ENCODE results near the gene UVRAG. TPM values are rescaled to one million over a fixed set of nuclear protein-coding genes. Genes with fewer than 3 reads are reported as not detected.

Gene UVRAG
- total RNA-seq, 1 donor from 2014 or later, result 15.1 TPM

DNA sequence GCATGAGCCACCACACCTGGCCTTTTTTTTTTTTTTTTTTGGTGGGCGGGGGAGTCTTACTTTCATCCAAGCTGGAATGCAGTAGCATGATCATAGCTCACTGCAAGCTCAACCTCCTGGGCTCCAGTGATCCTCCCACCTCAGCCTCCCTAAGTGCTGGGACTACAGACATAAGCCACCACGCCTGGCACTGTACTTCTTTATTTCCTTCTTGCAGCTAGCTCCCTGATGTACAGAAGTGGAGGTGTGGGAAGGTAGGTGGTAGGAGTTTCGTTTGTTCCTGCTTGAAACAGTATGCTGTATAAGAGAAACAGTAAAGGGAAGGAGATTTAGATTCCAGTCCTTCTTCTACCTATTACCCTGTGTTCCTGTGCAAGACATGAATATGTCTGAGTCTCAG is 319.2 kb downstream of the UVRAG start:
- ATAC-seq (no peak), DNase-seq (ENCODE audit: missing footprints) (no peak)
- intact Hi-C loops (cut with DNase I), result no loop called here

DNA sequence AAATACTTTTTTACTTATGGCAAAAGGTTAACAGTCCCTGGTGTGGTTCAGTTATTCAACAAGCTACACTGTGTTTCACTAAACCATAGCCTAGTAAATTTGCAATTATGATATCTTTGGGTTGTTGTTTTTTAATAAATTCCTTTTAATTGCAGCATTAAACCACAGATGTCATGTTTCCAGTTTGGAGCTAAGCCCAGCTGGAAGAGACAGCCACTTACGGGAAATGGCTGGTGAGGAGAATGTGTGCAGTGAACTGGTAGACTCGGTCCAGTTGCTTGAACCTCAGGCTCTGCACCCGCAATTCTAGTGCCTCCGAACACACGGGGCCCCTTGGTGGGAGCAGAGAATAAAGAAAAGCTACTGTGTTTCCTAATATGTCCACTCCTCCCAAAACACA is 320.5 kb downstream of the UVRAG start:
- intact Hi-C loops (cut with DNase I), result no loop called here
- ATAC-seq (no peak), DNase-seq (ENCODE audit: missing footprints) (no peak)

DNA sequence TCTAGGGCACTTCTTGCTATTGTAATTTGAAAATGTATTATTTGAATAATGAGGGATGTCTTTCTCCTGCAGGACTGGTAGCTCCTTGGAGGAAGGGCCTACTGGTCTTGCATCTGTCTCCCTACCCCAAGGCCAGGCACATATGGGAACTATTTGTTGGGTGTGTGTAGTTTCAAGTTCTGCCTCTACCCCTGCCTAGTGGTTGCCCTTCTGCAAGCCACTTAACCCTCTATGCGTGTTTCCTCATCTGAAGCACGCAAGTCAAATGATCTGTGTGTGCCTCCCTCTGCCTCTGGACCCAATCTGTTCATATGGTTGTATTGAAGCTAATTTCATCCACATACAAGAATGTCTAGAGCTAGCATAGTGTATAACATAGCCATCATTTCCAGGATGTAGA is 324.3 kb downstream of the UVRAG start:
- no peak for DNase-seq (ENCODE audit: missing footprints)
- intact Hi-C loops (cut with DNase I), result no loop called here
- no peak for ATAC-seq

DNA sequence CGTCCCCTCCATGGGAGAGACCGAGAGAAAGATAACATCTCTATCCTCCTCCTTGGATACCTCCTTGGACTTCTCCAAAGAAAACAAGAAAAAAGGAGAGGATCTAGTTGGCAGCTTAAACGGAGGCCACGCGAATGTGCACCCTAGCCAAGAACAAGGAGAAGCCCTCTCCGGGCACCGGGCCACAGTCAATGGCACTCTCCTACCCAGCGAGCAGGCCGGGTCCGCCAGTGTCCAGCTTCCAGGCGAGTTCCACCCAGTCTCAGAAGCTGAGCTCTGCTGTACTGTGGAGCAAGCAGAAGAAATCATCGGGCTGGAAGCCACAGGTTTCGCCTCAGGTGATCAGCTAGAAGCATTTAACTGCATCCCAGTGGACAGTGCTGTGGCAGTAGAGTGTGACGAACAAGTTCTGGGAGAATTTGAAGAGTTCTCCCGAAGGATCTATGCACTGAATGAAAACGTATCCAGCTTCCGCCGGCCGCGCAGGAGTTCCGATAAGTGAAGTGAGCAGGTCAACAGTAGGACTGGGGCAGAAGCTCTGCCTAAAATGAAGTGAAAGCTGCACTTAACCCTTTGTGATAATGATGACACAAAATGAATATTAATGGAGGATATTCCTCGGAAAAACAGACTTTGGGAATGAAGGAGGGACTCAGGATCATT is 326.0 kb downstream of the UVRAG start:
- intact Hi-C loops (cut with DNase I), result no loop called here
- DNase-seq (ENCODE audit: missing footprints), result peak; percentile 78
- peak; percentile 79 for ATAC-seq

DNA sequence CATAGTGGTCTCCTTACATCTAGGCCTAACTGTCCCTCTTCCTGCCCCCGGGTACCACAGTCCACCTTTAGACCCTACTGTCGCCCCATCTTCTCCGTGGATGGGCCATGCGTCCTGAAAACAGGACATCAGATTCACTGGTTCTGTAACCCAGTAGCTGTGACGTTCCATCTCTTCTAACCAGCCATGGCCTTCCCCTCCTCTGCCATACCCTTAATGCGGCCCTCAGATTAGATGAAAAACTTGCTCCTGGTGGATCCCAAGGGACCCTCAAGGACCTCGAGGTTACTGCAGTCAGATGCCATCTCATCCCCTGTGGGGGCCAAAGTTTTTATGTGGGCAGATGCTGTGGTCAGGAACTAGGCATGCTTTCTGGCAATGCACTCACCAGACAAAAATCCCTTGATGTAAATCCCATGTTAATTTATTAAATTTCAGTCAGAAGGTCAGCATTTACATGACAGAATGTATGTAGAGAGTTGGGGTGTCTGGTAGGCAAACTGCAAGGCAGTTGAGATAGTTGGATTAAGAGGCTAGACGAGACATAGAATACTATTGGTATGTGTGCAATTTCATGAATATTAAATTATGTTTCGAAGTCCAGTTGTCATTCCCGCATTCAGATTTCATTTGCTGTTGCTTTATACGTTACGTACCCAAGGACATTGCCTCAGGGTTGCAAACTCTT is 327.0 kb downstream of the UVRAG start:
- intact Hi-C loops (cut with DNase I), result no loop called here
- DNase-seq (ENCODE audit: missing footprints) (no peak), ATAC-seq (no peak)

DNA sequence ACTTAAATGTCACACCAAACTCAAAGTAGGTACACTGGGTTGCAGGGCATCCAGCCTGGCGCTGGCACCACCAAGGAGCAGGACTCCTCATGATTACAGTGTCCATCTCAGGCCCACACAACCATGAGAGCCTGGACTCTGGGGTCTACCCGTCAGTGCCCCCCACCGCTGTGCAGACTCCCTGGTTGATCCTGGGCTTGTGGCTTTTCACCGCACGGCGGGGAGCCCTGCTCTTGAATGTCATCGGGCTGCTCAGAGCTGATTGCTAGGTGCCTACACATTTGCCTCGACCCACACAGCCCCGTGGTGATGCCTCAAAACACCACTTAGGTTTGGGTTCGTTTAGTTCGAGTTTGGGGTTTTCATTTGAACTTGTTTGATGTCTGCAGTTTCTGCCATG is 328.3 kb downstream of the UVRAG start:
- no peak for ATAC-seq
- no peak for DNase-seq (ENCODE audit: missing footprints)
- intact Hi-C loops (cut with DNase I), result no loop called here

DNA sequence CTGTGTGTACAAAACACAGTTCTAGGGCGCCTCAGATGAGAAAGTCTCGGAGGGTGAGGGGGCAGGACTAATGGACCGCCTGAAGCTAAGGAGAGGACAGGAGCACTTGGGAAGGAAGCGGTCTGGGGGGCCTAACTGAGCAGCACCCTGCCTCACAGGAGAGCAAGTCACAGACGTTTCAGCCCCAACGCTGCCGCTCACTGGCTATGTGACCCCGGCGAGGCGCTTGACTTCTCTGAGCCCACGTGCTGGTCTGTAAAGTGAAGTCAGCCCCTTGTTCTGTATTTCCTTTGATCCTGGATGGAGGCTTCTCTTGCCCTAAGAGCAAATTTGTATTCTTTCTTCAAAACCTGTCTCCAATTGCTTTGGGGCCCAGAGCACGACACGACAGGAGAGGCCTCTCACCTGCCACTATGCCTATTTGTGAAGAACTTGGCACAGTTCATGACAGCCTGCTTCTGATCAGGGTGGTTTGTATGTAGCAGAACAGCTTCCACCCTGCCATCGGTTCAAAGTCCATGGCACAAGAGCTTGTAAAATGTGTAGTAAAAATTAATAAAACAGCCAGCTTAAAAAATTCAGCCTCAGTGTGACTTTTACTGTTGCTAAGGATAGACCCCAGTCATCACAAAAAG is 332.2 kb downstream of the UVRAG start:
- DNase-seq (ENCODE audit: missing footprints), result peak; percentile 51
- ATAC-seq, result peak; percentile 6
- intact Hi-C loops (cut with DNase I), result no loop called here

DNA sequence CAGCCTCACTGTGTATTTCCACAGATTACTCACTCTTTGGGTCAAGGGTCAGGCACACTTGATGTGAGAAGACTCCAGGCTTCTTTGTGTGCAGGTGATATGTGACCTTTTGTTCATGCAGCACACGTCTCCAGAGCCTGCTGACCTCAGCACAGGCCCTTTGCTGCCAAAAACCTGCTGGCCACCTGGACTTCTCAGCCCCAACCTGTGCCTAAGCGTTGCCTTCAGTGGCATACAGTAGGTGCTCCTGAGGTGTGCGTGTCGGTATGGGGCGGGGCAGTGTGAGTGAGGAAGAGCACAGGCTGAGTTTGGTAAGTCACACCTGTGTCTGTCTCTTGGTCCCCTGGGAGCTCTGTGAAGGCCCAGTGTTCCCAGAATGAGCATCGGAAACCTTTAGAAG is 333.2 kb downstream of the UVRAG start:
- intact Hi-C loops (cut with DNase I), result no loop called here
- no peak for ATAC-seq
- DNase-seq (ENCODE audit: missing footprints), result peak; percentile 30

DNA sequence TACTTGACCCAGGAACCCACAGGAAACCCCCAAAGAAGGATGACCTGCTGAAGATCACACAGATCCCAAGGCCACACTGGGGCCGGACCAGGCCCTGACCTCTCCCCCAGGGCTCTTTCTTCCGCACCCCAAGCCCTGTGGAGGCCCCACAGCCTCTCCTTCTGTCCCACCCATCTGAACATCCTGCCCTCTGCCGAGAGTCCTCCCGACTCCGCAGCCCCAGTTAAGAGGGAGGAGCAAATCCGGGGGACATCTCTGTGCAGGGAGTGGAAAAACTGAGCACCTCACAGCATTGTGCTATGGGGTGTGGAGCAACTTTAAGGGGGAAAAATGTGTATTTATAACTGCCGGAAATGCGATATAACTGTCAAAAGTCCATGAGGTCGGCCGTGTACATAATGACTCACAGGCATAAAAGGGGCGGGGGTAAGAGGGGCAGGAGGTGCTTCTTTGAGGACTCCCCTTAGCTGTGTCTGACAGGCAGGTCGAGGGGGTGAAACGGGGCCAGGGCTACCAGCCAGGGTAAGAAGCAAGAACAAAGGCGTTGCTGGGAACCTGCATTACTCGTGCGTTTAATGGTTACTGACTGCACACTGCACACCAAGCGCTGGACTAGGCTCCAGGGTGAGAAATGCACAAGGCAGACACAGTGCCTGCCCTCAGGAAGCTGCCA is 334.1 kb downstream of the UVRAG start:
- DNase-seq (ENCODE audit: missing footprints) (peak; percentile 33), ATAC-seq (no peak)
- intact Hi-C loops (cut with DNase I), result no loop called here

DNA sequence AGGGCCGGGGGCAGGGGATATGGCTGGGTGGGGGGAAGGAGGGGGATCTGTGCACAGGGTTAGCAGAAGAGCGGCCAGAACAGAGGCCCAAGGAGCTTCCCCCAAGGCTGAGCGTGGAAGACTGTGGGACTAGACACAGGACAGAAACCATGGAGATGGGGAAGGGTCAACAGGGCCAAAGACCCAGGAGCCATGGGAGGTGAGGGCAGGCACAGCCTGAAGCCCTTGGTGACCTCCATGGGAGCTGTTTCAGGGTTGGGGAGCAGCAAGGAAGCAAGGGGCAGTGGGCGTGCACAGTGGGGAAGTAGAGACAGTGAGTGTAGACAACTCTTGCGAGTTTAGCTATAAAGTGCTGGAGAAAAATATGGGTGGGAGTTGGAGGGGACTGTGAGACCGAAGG is 334.7 kb downstream of the UVRAG start:
- intact Hi-C loops (cut with DNase I), result no loop called here

DNA sequence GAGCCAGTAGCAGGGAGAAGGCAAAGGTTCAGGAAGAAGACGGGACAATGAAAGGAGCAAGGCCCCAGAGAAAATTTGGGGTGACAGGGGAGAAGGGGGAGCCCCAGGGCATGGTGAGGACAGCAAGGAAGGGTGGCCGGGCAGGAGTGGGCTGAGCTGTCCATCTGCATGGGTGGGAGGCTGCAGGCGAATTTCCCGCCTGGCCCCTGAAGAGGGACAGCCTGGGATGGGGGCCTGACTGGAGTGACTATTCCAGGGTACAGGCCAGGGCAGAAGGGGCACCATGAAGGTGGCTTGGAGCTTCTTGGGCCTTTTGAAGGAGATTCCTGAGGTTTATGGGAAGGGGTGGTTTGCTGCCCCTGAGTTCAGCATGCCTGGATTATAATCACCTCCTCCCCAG is 335.1 kb downstream of the UVRAG start:
- peak; percentile 9 for DNase-seq (ENCODE audit: missing footprints)
- intact Hi-C loops (cut with DNase I), result no loop called here
- ATAC-seq, result no peak

More for the DNA sequence above, 334.7 kb downstream of the UVRAG start:
- DNase-seq (ENCODE audit: missing footprints), result peak; percentile 54
- ATAC-seq, result no peak

DNA sequence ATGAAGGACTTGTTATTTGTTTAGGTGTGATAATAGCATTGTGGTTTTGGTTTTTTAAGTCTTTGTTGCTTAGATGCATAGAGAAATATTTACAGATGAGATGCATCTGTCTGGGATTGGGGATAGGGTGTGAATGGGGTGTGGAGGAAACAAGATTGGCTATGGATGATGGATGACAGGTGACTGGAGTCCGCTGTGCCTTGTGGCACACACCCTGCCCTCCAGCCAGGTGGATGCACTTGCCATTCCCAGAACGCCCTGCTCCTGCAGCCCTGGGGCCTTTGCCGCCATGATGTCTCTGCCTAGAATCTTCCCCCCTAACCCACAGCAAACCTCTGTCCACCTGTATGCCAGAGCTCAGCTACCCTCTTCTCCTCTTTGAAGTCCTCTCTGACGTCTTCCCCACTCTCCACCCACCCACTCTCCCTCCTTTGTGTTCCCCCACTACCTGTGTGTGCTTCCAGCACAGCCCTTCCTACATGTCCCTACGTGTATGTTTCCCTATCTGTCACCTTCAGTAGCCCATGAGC is 336.6 kb downstream of the UVRAG start:
- intact Hi-C loops (cut with DNase I), result loop anchor here (1.0 to 2.0 kb wide), 2 partner anchors 255 to 349 kb away; no protein-coding TSS in a partner anchor
- DNase-seq (ENCODE audit: missing footprints) (no peak), ATAC-seq (peak; percentile 3)

DNA sequence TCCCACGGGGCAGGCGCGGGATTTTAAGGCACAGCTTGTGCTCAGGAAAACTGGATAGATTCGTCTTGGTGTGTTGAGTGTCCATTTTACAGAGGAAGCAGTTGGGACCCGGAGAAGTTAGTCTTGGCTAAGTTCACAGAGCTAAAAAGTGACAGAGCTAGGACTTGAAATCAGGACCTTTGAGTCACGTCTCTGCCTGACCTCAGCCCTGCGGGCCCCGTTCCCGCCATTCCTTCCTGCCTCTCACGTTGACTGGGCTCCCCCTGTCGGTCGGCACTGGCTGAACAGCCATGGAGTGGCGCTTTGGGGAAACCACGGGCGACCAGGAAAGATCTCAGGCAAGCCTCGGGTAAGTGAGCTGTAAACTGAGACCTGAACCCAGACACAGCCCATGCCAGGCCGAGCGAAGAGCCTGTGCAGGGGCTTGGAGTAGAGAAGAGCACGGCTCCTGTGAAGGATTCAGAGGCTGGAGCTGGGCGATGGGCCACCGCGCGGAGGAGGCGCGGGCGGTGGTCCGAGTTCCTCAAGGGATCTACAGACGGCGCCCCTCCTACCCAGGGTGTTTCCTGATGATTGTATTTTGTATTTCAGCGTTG is 337.2 kb downstream of the UVRAG start:
- ATAC-seq, result peak; percentile 91
- peak; percentile 95 for DNase-seq (ENCODE audit: missing footprints)
- intact Hi-C loops (cut with DNase I), result loop anchor here (1.0 to 2.0 kb wide), 2 partner anchors 256 to 349 kb away; no protein-coding TSS in a partner anchor

DNA sequence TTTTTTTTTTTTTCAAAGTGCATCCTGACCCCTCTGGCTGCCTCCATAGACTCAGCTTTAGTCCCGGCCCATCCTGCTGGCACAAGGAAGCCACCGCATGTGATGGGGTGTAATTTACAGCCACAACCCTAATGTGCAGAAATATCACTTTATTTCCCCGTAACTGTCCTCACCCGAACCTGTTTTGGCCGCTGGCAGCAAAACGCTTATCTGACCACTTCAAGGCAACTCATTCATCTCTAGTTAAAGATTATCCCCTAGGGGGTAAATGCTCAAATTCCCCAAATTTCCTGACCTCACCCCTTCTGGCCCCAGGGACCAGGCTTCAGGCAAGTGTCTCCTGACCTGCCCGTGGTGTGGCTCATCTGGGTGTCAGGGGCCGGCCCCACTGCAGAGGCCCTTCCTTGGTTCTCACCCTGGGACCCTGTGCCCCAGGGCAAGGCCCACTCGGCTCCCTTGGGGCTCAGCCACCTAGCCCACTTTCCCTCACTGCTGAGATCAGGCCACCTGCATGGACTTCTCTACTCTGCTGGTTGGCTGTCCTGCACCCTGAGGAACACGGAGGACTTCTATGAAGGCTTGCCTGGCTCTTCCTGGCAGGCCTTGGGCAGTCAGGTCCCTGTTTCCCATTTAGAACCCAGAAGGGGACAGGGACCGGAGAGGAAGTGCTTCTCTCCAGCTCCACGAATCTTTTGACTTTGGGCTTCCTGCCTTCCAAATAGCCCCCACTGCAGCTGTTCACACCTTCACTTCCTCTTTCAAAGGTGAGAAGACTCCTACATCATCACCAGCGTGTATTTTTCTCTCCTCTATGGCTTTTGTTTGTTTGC is 337.9 kb downstream of the UVRAG start:
- intact Hi-C loops (cut with DNase I), result loop anchor here (1.0 to 2.0 kb wide), 2 partner anchors 257 to 350 kb away; no protein-coding TSS in a partner anchor
- DNase-seq (ENCODE audit: missing footprints) (peak; percentile 11), ATAC-seq (no peak)

DNA sequence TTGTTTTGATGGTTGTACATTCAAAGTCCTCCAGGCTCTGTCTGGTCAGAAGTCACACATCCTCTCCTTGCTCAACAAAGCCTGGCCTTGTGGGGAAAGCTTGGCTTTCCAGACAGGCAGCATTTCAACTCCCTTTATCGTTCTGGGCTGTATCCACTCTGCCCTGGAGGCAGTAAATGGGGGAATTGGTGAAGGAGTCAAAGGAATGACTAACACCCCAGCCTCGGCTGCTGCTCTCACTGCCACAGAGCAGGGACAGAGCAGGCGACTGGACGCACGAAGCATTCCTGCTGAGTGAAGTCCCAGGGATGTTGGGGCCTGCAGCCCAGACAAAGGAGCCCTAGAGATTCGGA is 338.5 kb downstream of the UVRAG start:
- peak; percentile 30 for DNase-seq (ENCODE audit: missing footprints)
- intact Hi-C loops (cut with DNase I), result loop anchor here (2.0 kb wide), 1 partner anchor 351 kb away; no protein-coding TSS in a partner anchor
- ATAC-seq, result peak; percentile 30

DNA sequence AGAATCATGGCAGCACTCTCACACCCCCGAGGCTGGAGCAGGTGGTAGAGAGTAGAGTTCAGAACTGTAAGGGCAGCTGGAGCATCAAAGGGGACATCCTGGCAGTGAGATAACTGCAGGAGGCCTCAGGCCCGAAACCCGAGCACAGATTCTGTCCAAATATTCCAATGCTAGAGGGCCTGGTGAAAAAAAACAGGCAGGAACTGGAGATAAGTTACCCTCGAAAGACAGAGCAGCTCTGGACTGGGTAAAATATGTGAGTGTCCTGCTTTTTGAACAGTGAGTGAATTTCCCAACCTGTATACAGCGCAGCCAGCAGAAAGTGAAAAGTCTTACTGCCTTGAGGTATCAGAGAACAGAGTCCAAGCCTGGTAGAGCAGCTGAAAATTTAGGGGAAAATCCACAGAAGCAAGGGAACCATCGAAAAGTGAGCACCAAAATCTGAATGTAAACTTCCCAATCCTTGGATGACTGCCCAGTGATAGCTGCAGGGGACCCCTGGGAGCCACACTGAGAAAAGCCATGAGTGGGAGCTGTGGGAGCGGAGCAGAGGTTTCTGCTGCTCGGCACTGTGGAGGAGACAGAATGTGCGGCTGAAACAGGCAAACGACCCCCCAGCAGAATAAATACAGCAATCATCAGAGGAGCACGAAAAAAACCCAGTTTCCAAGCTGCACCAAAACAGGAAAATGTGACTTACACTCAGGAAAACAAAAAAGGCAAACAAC is 340.7 kb downstream of the UVRAG start:
- ATAC-seq (no peak), DNase-seq (ENCODE audit: missing footprints) (no peak)
- intact Hi-C loops (cut with DNase I), result no loop called here

DNA sequence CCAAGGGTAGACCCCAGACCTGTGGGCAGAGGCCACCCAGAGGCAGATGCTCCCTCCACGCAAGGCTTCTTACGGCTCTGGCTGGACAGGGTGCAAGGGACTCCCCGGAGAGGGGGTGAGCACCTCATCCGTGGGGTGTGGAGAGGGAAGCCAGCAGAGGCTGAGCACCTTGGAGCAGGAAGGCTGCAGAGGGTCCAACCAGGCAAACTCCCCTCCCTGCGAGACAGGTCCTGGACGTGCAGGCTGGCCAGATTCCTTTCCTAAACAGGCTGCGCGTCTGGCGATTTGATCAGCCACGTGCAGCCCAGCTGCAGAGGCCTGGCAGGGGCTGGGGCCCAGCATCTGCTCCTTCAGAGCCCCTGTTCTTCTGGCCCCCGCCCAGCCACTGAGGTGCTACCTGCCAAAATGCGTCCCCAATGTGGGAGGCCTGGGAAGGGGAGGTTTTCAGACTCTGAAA is 342.0 kb downstream of the UVRAG start:
- intact Hi-C loops (cut with DNase I), result no loop called here
- ATAC-seq, result no peak
- DNase-seq (ENCODE audit: missing footprints), result peak; percentile 58

All from Right ventricle myocardium inferior (tissue), 1 donor.